Pancreas (tissue), 10 donors: ENCODE data around the gene EP400. TPM values are rescaled to one million over a fixed set of nuclear protein-coding genes. Genes with fewer than 3 reads are reported as not detected.

ENCODE experiments used
- ATAC-seq, 4 donors: fragments of 200-7000 bp; cut with Tn5 transposase; one replicate each; pipeline versions ENCODE4 v1.8.0 to v1.9.1; 2020; ENCODE audit warnings: mild to moderate bottlenecking in 4 of 4, moderate library complexity in 4 of 4
- DNase-seq, 6 donors: peaks; one replicate each; pipeline ENCODE4 v3.0.0-alpha.2; 2020
- FAIRE-seq: peaks from 2 replicates; lab custom pipeline; 2012; peaks lifted over from hg19 to GRCh38; lab: Jason Lieb, UNC
- H3K27ac ChIP-seq, 4 donors: fragments of 200-600 bp; sonication (generic); 1 replicate in 3 of 4; 2 replicates in 1 of 4; pipeline versions ENCODE4 v1.5.0 to v1.8.0; 2020
- H3K27me3 ChIP-seq, 4 donors: fragments of 200-600 bp; one replicate each; pipeline ENCODE4 v1.8.0; 2021
- H3K36me3 ChIP-seq, 3 donors: fragments of 200-600 bp; sonication (generic) in 1 of 3; one replicate each; pipeline versions ENCODE4 v1.5.0 to v1.8.0; 2020 to 2021
- H3K4me1 ChIP-seq, 3 donors: fragments of 200-600 bp; one replicate each; pipeline ENCODE4 v1.8.0; 2021
- H3K4me3 ChIP-seq, 4 donors: fragments of 200-600 bp; sonication (generic) in 2 of 4; one replicate each; pipeline versions ENCODE4 v1.5.0 to v1.8.0; 2020 to 2021
- H3K9me3 ChIP-seq, 4 donors: fragments of 200-600 bp; one replicate each; pipeline ENCODE4 v1.8.0; 2021
- WGBS, 2 donors: extraction: QIAGEN DNeasy Blood & Tissue Kit; methylation state at CpG; one replicate each; pipeline ENCODE4 v1.1.7; 2013; 5-methylcytosine and 5-hydroxymethylcytosine counted together
- intact Hi-C, 3 donors: fragments of 100-400 bp; cut with DNase I; formaldehyde crosslinking; loops; one replicate each; pipeline versions ENCODE4 v1.11.1 to v1.14.2; 2022
- polyA plus RNA-seq, 2 donors: library from polyadenylated mRNA; stranded (reverse); fragments of 200-250 nt; gene quantifications; one replicate each; pipeline ENCODE4 v1.2.3, GENCODE V29; 2013
- total RNA-seq, 6 donors: library from RNA; stranded (reverse); fragmentation: NEBNext Ultra II Directional in 4 of 6; extraction: Animal tissue kit (Norgen Biotek cat#: 25700) in 4 of 6; gene quantifications; one replicate each; pipeline versions ENCODE4 v1.2.1 to v1.2.4, GENCODE V29; 2021 to 2023
- TF ChIP-seq, protein P1 (sequence below), 4 donors: fragments of 200-600 bp; sonication (generic) in 3 of 4; IDR thresholded peaks; one replicate each; pipeline versions ENCODE4 v1.5.0 to v1.8.0; 2021; ENCODE audit warnings: antibody characterized with exemption in 4 of 4
- donor health status: healthy with polysubstance abuse.
- donor health status: DM: no; HTN: no; CAD: no; lungs with moderate emphysema.
- donor health status: DM: no; HTN: no; CAD: no.
- donor health status: control.
- donor health status: control.
- donor health status: Bipolar disorder and iron deficiency.
- donor health status: DM: yes; HTN: yes; CAD: no.
- donor health status: DM: no; HTN: no; CAD: no.
- donor health status: DM: no; HTN: no; CAD: no.
- donor health status: DM: yes; HTN: yes; CAD: no.

EP400 gene
- total and polyA plus RNA-seq, 8 donors = 15.9 to 24.3 (median 16.7) TPM

DNA sequence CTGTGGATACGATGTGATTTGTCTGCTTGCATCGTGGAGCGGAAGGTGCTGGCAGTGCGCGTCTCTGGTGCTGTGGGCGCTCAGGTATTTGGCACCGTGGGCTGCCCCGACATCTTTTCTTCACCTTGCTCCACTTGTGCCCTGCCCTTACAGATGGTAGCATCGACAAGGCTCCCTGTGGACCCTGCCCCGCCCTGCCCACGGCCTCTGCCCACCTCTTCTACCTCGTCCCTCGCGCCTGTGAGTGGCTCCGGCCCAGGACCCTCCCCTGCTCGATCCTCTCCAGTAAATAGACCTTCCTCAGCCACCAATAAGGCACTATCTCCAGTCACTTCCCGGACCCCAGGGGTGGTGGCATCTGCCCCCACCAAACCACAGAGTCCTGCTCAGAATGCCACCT is 36.6 kb downstream of the EP400 start:
- Histone ChIP-seq H3K27me3 (no peaks in the 10 kb centered on the region), H3K9me3 (no peaks in the 10 kb centered on the region), H3K4me3 (no peak overlapping the region), H3K4me1 (no peaks in the 10 kb centered on the region), H3K36me3 (peaks cover 0 to 74% (median 22%) of the 10 kb centered on the region in 3 donors), H3K27ac (no peak overlapping the region)
- FAIRE-seq (no peak), DNase-seq (no peak), ATAC-seq (no peak)
- TF ChIP-seq, protein P1, sequence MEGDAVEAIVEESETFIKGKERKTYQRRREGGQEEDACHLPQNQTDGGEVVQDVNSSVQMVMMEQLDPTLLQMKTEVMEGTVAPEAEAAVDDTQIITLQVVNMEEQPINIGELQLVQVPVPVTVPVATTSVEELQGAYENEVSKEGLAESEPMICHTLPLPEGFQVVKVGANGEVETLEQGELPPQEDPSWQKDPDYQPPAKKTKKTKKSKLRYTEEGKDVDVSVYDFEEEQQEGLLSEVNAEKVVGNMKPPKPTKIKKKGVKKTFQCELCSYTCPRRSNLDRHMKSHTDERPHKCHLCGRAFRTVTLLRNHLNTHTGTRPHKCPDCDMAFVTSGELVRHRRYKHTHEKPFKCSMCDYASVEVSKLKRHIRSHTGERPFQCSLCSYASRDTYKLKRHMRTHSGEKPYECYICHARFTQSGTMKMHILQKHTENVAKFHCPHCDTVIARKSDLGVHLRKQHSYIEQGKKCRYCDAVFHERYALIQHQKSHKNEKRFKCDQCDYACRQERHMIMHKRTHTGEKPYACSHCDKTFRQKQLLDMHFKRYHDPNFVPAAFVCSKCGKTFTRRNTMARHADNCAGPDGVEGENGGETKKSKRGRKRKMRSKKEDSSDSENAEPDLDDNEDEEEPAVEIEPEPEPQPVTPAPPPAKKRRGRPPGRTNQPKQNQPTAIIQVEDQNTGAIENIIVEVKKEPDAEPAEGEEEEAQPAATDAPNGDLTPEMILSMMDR (IDR thresholded peaks at IDR 0.05) = no peak
- 94 to 95% methylated on average over 17 of the region's 17 CpGs for WGBS, 2 donors
- intact Hi-C loops = no loop called here

DNA sequence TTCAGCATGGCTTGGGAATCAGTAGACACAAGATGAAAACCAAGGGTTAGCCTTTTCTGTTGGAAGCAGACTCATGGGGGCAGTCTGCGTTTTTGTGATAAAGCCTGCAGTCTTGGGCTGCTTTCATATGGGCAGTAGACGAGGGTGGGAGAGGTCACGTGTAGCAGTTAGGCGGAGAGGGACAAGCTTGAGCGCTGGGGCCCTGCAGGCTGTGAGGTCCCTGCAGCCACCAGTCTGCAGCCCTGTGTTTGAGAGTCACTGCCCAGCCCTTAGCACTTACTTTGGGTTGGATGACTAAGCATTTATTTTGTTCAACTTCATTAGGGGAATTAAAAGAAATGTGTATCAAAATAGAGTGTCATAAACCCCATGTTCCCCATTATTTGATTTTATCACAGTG is 37.2 kb downstream of the EP400 start:
- no peaks in the 10 kb centered on the region for H3K9me3 ChIP-seq

GRCh38 chr12:131987552-131987951 is 37.8 kb downstream of the EP400 start:
- 93 to 97% methylated on average over 8 of the region's 8 CpGs for WGBS, 2 donors
- no peak overlapping the region for H3K27ac ChIP-seq
- H3K4me1 ChIP-seq = no peaks in the 10 kb centered on the region
- H3K9me3 ChIP-seq = no peaks in the 10 kb centered on the region
- no peak overlapping the region for H3K4me3 ChIP-seq
- H3K27me3 ChIP-seq = no peaks in the 10 kb centered on the region
- H3K36me3 ChIP-seq = peaks cover 0 to 76% (median 28%) of the 10 kb centered on the region in 3 donors
- ATAC-seq (no peak), DNase-seq (no peak), FAIRE-seq (no peak)
- TF ChIP-seq, protein P1 (IDR thresholded peaks at IDR 0.05) = no peak
- intact Hi-C loops = no loop called here

More for the DNA sequence above, 37.2 kb downstream of the EP400 start:
- WGBS, 2 donors = 88 to 89% methylated on average over 5 of the region's 5 CpGs
- ATAC-seq = no peak
- no peak for DNase-seq
- no peak for FAIRE-seq
- TF ChIP-seq, protein P1 (IDR thresholded peaks at IDR 0.05) = no peak
- H3K4me3 ChIP-seq = no peak overlapping the region
- H3K27me3 ChIP-seq = no peaks in the 10 kb centered on the region
- H3K4me1 ChIP-seq = no peaks in the 10 kb centered on the region
- no peak overlapping the region for H3K27ac ChIP-seq
- H3K36me3 ChIP-seq = peaks cover 0 to 74% (median 25%) of the 10 kb centered on the region in 3 donors
- intact Hi-C loops = no loop called here

GRCh38 chr12:131988054-131988796 is 38.5 kb downstream of the EP400 start:
- Histone ChIP-seq H3K9me3 (no peaks in the 10 kb centered on the region), H3K27ac (no peak overlapping the region), H3K36me3 (peaks cover 0 to 77% (median 28%) of the 10 kb centered on the region in 3 donors), H3K27me3 (no peaks in the 10 kb centered on the region), H3K4me3 (no peak overlapping the region), H3K4me1 (no peaks in the 10 kb centered on the region)
- intact Hi-C loops = no loop called here
- DNase-seq = no peak
- FAIRE-seq = no peak
- ATAC-seq = no peak
- WGBS, 2 donors = 92 to 94% methylated on average over 8 of the region's 8 CpGs
- TF ChIP-seq, protein P1 (IDR thresholded peaks at IDR 0.05) = no peak

GRCh38 chr12:131989021-131989420 is 39.3 kb downstream of the EP400 start:
- TF ChIP-seq, protein P1 (IDR thresholded peaks at IDR 0.05) = no peak
- H3K36me3 ChIP-seq = peaks cover 2 to 77% (median 28%) of the 10 kb centered on the region in 3 donors
- no peak for FAIRE-seq
- H3K4me3 ChIP-seq = no peak overlapping the region
- ATAC-seq = no peak
- DNase-seq = no peak
- no peaks in the 10 kb centered on the region for H3K27me3 ChIP-seq
- no peaks in the 10 kb centered on the region for H3K4me1 ChIP-seq
- intact Hi-C loops = no loop called here
- H3K9me3 ChIP-seq = no peaks in the 10 kb centered on the region
- WGBS, 2 donors = 87 to 91% methylated on average over 12 of the region's 12 CpGs
- no peak overlapping the region for H3K27ac ChIP-seq
